Type B pancreatic cell (in vitro differentiated cells): ENCODE data around the gene HOXB7. TPM values are rescaled to one million over a fixed set of nuclear protein-coding genes. Genes with fewer than 3 reads are reported as not detected.

Experiments
- DNase-seq: peaks from one replicate; pipeline ENCODE4 v3.0.0; 2021; ENCODE audit warnings: mixed read lengths; ENCODE audit not compliant: unreplicated experiment; ENCODE audit errors: extremely low spot score
- H3K27ac Mint-ChIP-seq: 2 replicates; pipeline ENCODE4 v1.8.0; 2021; ENCODE audit warnings: mild to moderate bottlenecking, mixed read lengths
- H3K27me3 Mint-ChIP-seq: 2 replicates; pipeline ENCODE4 v1.8.0; 2021; ENCODE audit warnings: mixed read lengths
- H3K36me3 Mint-ChIP-seq: 2 replicates; pipeline ENCODE4 v1.8.0; 2021; ENCODE audit warnings: mixed read lengths
- H3K4me1 Mint-ChIP-seq: one replicate; pipeline ENCODE4 v1.8.0; 2021; ENCODE audit warnings: mixed read lengths; ENCODE audit not compliant: unreplicated experiment
- H3K4me3 Mint-ChIP-seq: 2 replicates; pipeline ENCODE4 v1.8.0; 2021; ENCODE audit warnings: mild to moderate bottlenecking, mixed read lengths
- H3K9me3 Mint-ChIP-seq: 2 replicates; pipeline ENCODE4 v1.8.0; 2021; ENCODE audit warnings: mixed read lengths
- CTCF ChIP-seq: fragments of 200-600 bp; sonication (generic); conservative IDR thresholded peaks from 2 replicates; pipeline ENCODE4 v1.5.0; 2021; ENCODE audit warnings: antibody characterized with exemption, mild to moderate bottlenecking
- long read RNA-seq: library from polyadenylated mRNA; unstranded; transcript quantifications from one replicate; pipeline ENCODE4 v2.0.0, GENCODE V29; 2020
- total RNA-seq: library from RNA; stranded (reverse); gene quantifications from 2 replicates; pipeline ENCODE4 v1.2.1, GENCODE V29; 2021; ENCODE audit warnings: low replicate concordance

HOXB7 gene
- 9.8 and 11.7 TPM in 2 replicates for total RNA-seq
- long read RNA-seq, transcript HOXB7-201 (2 exons, 1,371 nt) = major isoform, 6 of 6 reads
- long read RNA-seq, partial matches to known transcripts = 0 of 6 reads
- long read RNA-seq, other reads (novel, unspliced or antisense) = 0 of 6 reads

- Mint-ChIP-seq H3K9me3 (no peaks in the 10 kb centered on the region), H3K36me3 (peaks cover 10% of the 10 kb centered on the region), H3K4me1 (peaks cover 24% of the 10 kb centered on the region), H3K27me3 (peaks cover 90% of the 10 kb centered on the region), H3K4me3 (peak within 1 kb of the TSS; percentile 92), H3K27ac (peak within 1 kb of the TSS; percentile 92)
- no peak for DNase-seq
- TF ChIP-seq CTCF = no peak
Measured at GRCh38 chr17:48610282-48611211, at the start of gene HOXB7. HOXB7 (minus strand) TSS chr17:48611017; CDS start chr17:48610918, 99 bp downstream.

GRCh38 chr17:48655913-48656312 lies 45.1 kb upstream of the HOXB7 start:
- Mint-ChIP-seq H3K9me3 (no peaks in the 10 kb centered on the region), H3K36me3 (no peaks in the 10 kb centered on the region), H3K4me1 (no peaks in the 10 kb centered on the region), H3K27ac (no peak overlapping the region), H3K4me3 (no peak overlapping the region), H3K27me3 (peaks cover 75% of the 10 kb centered on the region)
- DNase-seq = no peak
- TF ChIP-seq CTCF = no peak

GRCh38 chr17:48649741-48650140 lies 38.9 kb upstream of the HOXB7 start:
- TF ChIP-seq CTCF = no peak
- H3K27me3 Mint-ChIP-seq = peaks cover 82% of the 10 kb centered on the region
- H3K4me3 Mint-ChIP-seq = no peak overlapping the region
- no peak for DNase-seq
- H3K9me3 Mint-ChIP-seq = no peaks in the 10 kb centered on the region
- H3K36me3 Mint-ChIP-seq = no peaks in the 10 kb centered on the region
- no peak overlapping the region for H3K27ac Mint-ChIP-seq
- peaks cover 4% of the 10 kb centered on the region for H3K4me1 Mint-ChIP-seq

GRCh38 chr17:48647963-48648245 lies 37.1 kb upstream of the HOXB7 start:
- no peaks in the 10 kb centered on the region for H3K9me3 Mint-ChIP-seq
- H3K27me3 Mint-ChIP-seq = peaks cover 89% of the 10 kb centered on the region
- peak overlapping the region; percentile 36 for H3K4me3 Mint-ChIP-seq
- TF ChIP-seq CTCF = no peak
- H3K36me3 Mint-ChIP-seq = no peaks in the 10 kb centered on the region
- H3K27ac Mint-ChIP-seq = no peak overlapping the region
- no peak for DNase-seq
- peaks cover 4% of the 10 kb centered on the region for H3K4me1 Mint-ChIP-seq

- no peak for DNase-seq
- no peaks in the 10 kb centered on the region for H3K9me3 Mint-ChIP-seq
- no peak overlapping the region for H3K27ac Mint-ChIP-seq
- H3K4me3 Mint-ChIP-seq = peak overlapping the region; percentile 80
- H3K4me1 Mint-ChIP-seq = peaks cover 4% of the 10 kb centered on the region
- peaks cover 89% of the 10 kb centered on the region for H3K27me3 Mint-ChIP-seq
- no peaks in the 10 kb centered on the region for H3K36me3 Mint-ChIP-seq
- peak; percentile 18 for TF ChIP-seq CTCF
Measured at GRCh38 chr17:48647103-48647962, 36.5 kb upstream of the HOXB7 start.
